GM19328 (cell line): ENCODE data around the gene MTIF2.
A peak's percentile ranks its signal among the peaks of the same experiment; 100 is the strongest.
"Not testable (repeated sequence)": the region's sequence is repeated elsewhere in the genome, so short reads cannot be mapped to it uniquely, and the experiment has no call there.

Experiments
- ATAC-seq: cut with Tn5 transposase; IDR thresholded peaks from one replicate; pipeline ENCODE4 v1.9.1; 2021; ENCODE audit warnings: mild to moderate bottlenecking, moderate library complexity; ENCODE audit not compliant: unreplicated experiment

The MTIF2 gene

DNA sequence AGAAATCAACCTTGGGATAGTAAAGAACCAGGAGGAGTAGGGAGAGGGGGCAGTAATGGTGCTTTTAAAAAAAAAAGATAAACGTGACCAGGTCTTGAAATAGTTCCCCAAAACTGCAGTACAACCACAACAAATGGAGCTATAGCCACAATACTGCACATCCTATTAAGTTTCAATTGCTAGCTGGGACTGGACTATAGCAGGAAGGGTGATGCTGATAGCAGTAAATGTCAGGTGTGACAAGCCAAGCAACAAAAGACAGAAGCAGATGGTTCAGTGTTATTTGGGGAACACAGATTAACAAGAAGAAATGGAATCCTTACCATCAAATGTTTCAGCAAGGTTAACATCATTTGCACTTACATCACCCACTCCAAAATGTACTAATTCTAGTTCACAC lies 26.4 kb downstream of the MTIF2 start:
- ATAC-seq, result no peak

GRCh38 chr2:55241582-55241981 lies 27.4 kb downstream of the MTIF2 start:
- not testable (repeated sequence) for ATAC-seq

DNA sequence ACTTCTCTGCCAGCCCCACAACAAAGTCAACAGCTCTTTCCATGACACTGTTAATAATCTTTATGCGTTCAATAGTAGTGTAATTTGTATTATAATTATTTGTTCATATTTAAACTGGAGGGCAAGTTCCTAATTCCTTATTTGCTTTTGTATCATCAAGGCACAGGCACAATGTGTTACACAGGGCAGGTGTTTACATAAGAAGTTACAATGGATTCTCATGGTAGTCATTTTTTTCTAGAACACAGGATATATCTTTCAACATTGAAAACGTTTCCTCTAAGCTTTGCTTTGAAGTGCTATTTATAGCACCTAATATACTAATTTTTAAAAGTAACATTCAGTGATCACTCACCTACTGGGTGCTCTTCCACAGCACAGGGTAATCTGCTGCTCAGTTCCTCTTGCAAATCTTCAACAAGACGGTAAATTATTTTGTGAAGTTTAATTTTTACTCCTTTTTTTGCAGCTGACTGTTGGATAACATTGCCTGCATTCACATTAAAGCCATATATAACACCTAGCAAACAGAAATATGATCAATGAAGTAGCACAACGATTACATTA lies 29.3 kb downstream of the MTIF2 start:
- ATAC-seq, result no peak

- no peak for ATAC-seq
Observed at GRCh38 chr2:55236992-55237543, 32.0 kb downstream of the MTIF2 start.

- no peak for ATAC-seq
Observed at GRCh38 chr2:55235724-55236538, 33.1 kb downstream of the MTIF2 start.

DNA sequence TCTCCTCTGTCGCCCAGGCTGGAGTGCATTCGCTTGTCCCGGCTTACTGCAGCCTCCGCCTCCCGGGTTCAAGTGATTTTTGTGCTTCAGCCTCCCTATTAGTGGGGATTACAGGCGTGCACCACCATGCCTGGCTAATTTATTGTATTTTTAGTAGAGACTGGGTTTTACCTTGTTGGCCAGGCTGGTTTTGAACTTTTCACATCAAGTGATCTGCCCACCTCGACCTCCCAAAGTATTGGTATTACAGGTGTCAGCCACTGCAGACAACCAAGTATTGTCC lies 35.4 kb downstream of the MTIF2 start:
- no peak for ATAC-seq

- ATAC-seq, result no peak
Observed at GRCh38 chr2:55232863-55233657, 36.0 kb downstream of the MTIF2 start.

DNA sequence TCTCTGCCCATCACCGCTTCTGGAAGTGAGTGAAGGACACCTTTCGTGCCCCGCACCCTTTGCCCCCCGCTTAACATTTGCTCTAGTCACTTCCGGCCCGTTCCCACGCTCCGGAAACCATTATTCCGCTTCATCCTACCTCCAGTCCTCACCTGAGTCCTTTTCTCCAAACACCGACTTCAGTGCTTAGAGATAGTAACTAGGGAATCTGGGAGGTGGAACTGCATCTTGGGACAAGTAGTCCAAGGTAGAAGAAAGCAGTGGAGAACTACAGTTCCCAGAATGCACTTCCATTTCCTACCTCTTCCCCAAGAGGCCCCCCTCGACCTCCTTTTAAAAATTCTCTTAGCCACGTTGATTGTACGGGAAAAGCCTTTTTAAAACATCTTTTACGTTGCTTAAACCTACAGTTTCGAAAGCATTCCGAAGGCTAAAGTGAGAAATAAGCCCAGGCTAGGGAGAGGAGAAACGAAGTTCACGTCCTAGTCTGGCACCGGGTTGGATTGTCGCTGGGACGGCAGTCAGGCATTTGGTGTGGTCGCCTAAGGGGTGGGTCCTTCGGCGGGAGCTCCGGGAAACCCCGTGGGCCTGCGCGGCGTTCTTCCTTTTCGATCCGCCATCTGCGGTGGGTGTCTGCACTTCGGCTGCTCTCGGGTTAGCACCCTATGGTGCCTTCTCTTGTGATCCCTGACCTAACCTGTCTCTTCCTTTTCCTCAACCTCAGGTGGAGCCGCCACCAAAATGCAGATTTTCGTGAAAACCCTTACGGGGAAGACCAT lies 36.8 kb downstream of the MTIF2 start, which contains the start of the genes CLHC1 and RPS27A:
CLHC1 (minus strand) TSS at position 210 of the 779 bp plus-strand sequence. CDS start 9,882 bp downstream, outside the sequence.
RPS27A (plus strand) TSS at position 605 of the 779 bp plus-strand sequence; CDS start at position 742, 137 bp downstream.
- peak; percentile 88 for ATAC-seq

DNA sequence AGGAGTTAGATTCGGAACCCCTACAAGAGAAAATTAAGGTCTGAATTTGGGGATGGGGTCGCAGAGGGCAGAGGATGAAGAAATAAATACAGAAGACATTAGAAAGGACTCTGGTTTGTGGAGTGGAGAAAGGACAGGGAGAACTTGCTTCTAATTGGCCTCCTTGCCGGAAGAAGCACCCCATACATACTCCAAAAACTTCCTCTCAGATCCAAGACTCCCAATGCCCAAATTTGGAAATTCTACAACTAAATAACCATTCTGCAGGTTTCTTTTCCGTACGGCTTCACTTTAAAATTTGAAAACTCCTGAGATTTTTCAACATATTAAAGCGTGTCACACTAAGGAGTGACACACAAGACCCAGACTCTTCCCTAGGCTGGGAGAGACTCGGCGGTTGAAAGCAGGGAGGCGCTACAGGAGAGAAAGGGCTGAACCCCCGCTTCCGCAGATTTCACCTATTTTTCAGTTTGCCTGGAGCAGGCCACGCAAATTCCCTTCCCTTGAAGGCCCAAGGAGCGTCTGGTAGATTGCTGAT lies 37.4 kb downstream of the MTIF2 start:
- no peak for ATAC-seq

GRCh38 chr2:55230551-55230950 lies 38.5 kb downstream of the MTIF2 start:
- ATAC-seq, result no peak

GRCh38 chr2:55229221-55229620 lies 39.8 kb downstream of the MTIF2 start:
- ATAC-seq, result no peak

DNA sequence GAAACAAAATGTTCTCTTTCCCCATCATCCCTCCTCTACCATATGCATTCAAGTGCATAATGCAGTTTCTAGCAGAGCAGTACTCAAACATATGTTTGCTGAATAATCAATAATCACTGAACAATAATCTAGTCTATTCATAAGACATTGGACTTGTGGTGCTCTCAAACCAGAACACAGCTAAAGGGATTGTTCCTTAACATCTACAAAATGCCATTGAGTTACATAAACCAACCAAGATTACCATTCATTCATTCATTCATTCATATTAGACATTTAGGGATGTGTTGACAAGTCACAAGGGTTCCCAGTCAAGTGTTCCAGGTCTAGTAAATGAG lies 40.8 kb downstream of the MTIF2 start:
- no peak for ATAC-seq

DNA sequence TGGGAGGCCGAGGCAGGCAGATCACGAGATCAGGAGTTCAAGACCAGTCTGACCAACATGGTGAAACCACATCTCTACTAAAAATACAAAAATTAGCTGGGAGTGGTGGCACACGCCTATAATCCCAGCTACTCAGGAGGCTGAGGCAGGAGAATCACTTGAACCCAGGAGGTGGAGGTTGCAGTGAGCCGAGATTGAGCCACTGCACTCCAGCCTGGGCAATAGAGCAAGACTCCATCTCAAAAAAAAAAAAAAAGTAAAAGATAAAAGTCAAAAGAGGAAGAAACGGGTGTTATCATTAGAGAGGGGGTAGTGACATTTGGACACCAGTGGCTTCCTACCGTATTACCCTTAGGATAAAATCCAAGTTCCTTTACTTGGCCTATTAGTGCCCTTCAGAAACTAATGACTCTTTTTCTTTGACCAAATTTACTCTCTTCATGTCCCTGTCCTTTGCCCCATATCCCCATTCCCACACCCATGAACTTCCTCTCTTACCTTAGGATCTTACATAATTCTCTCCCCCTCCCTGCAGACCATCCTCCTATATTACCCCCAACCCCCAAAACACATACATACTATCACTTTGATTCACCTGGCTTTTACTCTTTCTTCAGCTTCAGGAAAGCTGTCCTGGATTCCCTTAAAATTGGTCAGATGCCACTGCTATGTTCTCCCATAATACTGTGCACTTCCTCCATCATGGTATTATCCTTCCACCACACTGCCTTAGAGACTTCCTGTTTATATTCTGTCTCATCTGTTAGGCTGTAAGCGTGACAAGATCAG lies 41.4 kb downstream of the MTIF2 start:
- not testable (repeated sequence) for ATAC-seq

- ATAC-seq, result no peak
Observed at GRCh38 chr2:55225481-55226020, 43.5 kb downstream of the MTIF2 start.

GRCh38 chr2:55224761-55225261 lies 44.2 kb downstream of the MTIF2 start:
- no peak for ATAC-seq

- no peak for ATAC-seq
Observed at GRCh38 chr2:55223958-55224760, 44.9 kb downstream of the MTIF2 start.

- no peak for ATAC-seq
Observed at GRCh38 chr2:55213822-55214221, 55.2 kb downstream of the MTIF2 start.

DNA sequence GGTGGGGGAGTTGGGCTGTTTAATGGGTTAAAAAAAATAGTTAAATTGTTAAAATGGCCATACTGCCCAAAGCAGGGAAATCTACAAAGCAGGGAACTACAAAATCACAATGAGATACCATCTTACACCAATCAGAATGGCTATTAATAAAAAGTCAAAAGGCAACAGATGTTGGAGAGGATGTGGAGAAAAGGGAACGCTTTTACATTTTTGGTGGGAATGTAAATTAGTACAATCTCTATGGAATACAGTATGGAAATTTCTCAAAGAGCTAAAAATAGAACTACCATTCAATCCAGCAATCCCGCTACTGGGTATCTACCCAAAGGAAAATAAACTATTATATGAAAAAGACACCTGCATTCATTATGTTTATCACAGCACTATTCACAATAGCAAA lies 64.1 kb downstream of the MTIF2 start:
- ATAC-seq, result no peak
